Measurements from ENCODE around the gene CTSL.

The CTSL gene

DNA sequence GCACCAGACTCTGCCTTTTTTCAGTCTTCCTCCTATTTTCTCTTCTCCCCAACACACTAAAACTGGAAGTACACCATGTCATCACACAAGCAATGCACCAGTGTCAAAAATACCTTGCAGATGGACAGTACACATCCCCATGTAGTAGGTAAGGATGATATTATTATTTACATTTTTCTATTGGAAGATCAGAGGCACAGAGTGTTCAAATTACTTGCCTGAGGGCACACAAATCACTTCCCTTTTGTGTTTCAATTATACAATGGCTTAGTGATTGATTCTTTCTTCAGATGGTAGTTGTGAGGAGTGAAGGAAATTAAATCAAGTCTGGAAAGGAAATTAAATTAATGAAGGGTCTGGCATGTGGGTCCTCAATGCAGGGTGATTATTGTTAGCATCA lies 39.6 kb downstream of the CTSL start (continued):
- TF ChIP-seq POU6F1 (CRISPR knock-in tag; IDR thresholded peaks at IDR 0.05; ENCODE audit: borderline replicate concordance, low read depth) (no peak), CREB5 (CRISPR knock-in tag; IDR thresholded peaks at IDR 0.05; ENCODE audit: low read depth) (no peak), SNAI2 (CRISPR knock-in tag; IDR thresholded peaks at IDR 0.05) (no peak)

DNA sequence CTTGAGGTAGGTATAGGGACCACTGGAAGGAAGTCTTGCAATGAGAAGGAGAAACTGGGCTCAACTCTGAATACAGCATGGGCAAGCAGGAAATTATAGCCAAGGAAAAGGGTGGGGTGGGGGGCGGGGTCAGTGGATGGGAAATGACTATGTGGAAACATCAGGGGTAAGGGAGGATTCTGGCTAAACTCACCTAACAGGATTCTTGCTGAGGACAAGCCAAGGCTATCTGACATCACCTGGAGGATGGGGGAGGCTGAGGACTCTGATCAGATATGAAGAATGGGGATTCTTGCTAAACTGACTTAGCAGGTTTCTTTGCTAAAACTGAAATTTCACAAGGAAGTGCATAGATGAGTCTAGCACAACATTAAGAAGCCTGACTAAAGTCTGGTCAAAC lies 40.8 kb downstream of the CTSL start:
- ATAC-seq = no peak
- TF ChIP-seq ZC3H10 (CRISPR knock-in tag; IDR thresholded peaks at IDR 0.05) = no peak
- no peak for TF ChIP-seq ZNF70 (CRISPR knock-in tag; IDR thresholded peaks at IDR 0.05)
- TF ChIP-seq BACH2 (CRISPR knock-in tag; IDR thresholded peaks at IDR 0.05; ENCODE audit: borderline replicate concordance) = no peak
- TF ChIP-seq, protein P1, sequence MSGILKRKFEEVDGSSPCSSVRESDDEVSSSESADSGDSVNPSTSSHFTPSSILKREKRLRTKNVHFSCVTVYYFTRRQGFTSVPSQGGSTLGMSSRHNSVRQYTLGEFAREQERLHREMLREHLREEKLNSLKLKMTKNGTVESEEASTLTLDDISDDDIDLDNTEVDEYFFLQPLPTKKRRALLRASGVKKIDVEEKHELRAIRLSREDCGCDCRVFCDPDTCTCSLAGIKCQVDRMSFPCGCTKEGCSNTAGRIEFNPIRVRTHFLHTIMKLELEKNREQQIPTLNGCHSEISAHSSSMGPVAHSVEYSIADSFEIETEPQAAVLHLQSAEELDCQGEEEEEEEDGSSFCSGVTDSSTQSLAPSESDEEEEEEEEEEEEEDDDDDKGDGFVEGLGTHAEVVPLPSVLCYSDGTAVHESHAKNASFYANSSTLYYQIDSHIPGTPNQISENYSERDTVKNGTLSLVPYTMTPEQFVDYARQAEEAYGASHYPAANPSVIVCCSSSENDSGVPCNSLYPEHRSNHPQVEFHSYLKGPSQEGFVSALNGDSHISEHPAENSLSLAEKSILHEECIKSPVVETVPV (CRISPR knock-in tag; IDR thresholded peaks at IDR 0.05) = no peak
- TF ChIP-seq ESRRG (CRISPR knock-in tag; IDR thresholded peaks at IDR 0.05) = no peak
- no peak for TF ChIP-seq ZFP30 (CRISPR knock-in tag; IDR thresholded peaks at IDR 0.05)
- no peak for TF ChIP-seq CSDC2 (CRISPR knock-in tag; IDR thresholded peaks at IDR 0.05)
- no peak for TF ChIP-seq SNAI2 (CRISPR knock-in tag; IDR thresholded peaks at IDR 0.05)
- TF ChIP-seq OSR1 (CRISPR knock-in tag; IDR thresholded peaks at IDR 0.05) = no peak
- no peak for TF ChIP-seq ARNTL (CRISPR knock-in tag; IDR thresholded peaks at IDR 0.05; ENCODE audit: borderline replicate concordance, low read depth)
- TF ChIP-seq RARB (CRISPR knock-in tag; IDR thresholded peaks at IDR 0.05) = no peak
- no peak for TF ChIP-seq PPARA (CRISPR knock-in tag; IDR thresholded peaks at IDR 0.05; ENCODE audit: borderline replicate concordance)
- no peak for TF ChIP-seq TOX (CRISPR knock-in tag; IDR thresholded peaks at IDR 0.05; ENCODE audit: borderline replicate concordance)
- TF ChIP-seq PATZ1 (CRISPR knock-in tag; IDR thresholded peaks at IDR 0.05; ENCODE audit: borderline replicate concordance) = no peak
- no peak for TF ChIP-seq POU6F1 (CRISPR knock-in tag; IDR thresholded peaks at IDR 0.05; ENCODE audit: borderline replicate concordance, low read depth)
- TF ChIP-seq CREB5 (CRISPR knock-in tag; IDR thresholded peaks at IDR 0.05; ENCODE audit: low read depth) = no peak
- no peak for TF ChIP-seq ZFP3 (CRISPR knock-in tag; IDR thresholded peaks at IDR 0.05)

DNA sequence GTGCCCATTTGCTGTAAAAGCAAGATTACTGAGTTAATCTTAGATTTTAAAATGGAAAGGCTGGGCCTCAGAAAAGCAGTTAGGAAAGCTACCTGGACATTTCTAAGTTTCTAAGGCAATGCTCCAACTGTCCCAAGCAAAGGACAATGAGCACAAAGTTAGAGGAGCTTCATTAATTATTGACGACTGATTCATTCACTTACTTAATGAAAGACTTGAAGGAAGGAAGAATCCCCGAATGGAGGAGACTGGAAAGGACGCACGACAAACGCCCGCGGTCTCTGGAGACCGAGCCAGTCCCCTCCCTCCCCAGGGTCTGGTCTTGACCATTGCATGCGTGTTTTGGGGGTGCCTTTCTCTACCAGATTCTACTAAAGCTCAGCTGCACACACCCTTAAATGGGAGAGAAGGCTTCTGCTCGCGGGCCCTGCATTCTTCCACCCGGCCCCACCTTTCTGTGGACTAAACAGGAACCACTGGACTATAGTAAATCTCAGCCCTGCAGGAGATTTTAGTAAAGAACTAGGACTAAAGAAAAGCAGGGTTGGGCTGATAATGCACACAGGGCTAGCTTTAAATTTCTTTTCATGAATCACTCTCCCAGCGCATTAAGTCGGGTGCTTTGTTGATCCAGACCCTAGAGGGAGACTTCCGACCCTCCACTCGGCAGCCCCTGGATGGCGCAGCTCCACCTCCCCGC lies 44.8 kb downstream of the CTSL start:
- ATAC-seq = no peak
- TF ChIP-seq TOX (CRISPR knock-in tag; IDR thresholded peaks at IDR 0.05; ENCODE audit: borderline replicate concordance) (no peak), ARNTL (CRISPR knock-in tag; IDR thresholded peaks at IDR 0.05; ENCODE audit: borderline replicate concordance, low read depth) (no peak), ZNF565 (CRISPR knock-in tag; conservative IDR thresholded peaks at IDR 0.05; ENCODE audit: low read depth) (no peak), TSHZ2 (CRISPR knock-in tag; IDR thresholded peaks at IDR 0.05) (no peak), CREB5 (CRISPR knock-in tag; IDR thresholded peaks at IDR 0.05; ENCODE audit: low read depth) (no peak), POU6F1 (CRISPR knock-in tag; IDR thresholded peaks at IDR 0.05; ENCODE audit: borderline replicate concordance, low read depth) (no peak), GLIS3 (CRISPR knock-in tag; IDR thresholded peaks at IDR 0.05) (no peak), SNAI2 (CRISPR knock-in tag; IDR thresholded peaks at IDR 0.05) (no peak), ESRRG (CRISPR knock-in tag; IDR thresholded peaks at IDR 0.05) (no peak), ZNF8 (CRISPR knock-in tag; IDR thresholded peaks at IDR 0.05) (no peak), OSR1 (CRISPR knock-in tag; IDR thresholded peaks at IDR 0.05) (no peak), ZC3H10 (CRISPR knock-in tag; IDR thresholded peaks at IDR 0.05) (no peak)
